Spleen (tissue), 7 donors: ENCODE results near the gene DCTN3.

Source experiments
- POLR2A ChIP-seq, 3 donors: fragments of 450-650 bp; IDR thresholded peaks; one replicate each; pipeline ENCODE4 v1.5.1; 2017; ENCODE audit warnings: antibody characterized with exemption in 3 of 3, mild to moderate bottlenecking in 1 of 3
- POLR2AphosphoS5 ChIP-seq, 3 donors: sonication (generic); formaldehyde crosslinking; IDR thresholded peaks; one replicate each; pipeline ENCODE4 v1.5.1; 2017; ENCODE audit warnings: antibody characterized with exemption in 3 of 3
- TF ChIP-seq, protein P1 (sequence below), 11 experiments: fragments of 200-600 bp in 7 of 11; fragments of 450-650 bp in 4 of 11; sonication (generic) in 4 of 11; IDR thresholded peaks in 8 of 11; conservative IDR thresholded peaks in 3 of 11; 1 replicate in 7 of 11; 2 replicates in 4 of 11; pipeline versions ENCODE4 v1.4.0 to v1.8.0; 2016 to 2021; ENCODE audit warnings: antibody characterized with exemption in 11 of 11, inconsistent platforms in 4 of 11, mild to moderate bottlenecking in 1 of 11
- donor health status: DM: no; HTN: no; CAD: no; lungs with moderate emphysema.
- donor health status: DM: no; HTN: no; CAD: no.
- donor health status: DM: no; HTN: no; CAD: no.

DNA sequence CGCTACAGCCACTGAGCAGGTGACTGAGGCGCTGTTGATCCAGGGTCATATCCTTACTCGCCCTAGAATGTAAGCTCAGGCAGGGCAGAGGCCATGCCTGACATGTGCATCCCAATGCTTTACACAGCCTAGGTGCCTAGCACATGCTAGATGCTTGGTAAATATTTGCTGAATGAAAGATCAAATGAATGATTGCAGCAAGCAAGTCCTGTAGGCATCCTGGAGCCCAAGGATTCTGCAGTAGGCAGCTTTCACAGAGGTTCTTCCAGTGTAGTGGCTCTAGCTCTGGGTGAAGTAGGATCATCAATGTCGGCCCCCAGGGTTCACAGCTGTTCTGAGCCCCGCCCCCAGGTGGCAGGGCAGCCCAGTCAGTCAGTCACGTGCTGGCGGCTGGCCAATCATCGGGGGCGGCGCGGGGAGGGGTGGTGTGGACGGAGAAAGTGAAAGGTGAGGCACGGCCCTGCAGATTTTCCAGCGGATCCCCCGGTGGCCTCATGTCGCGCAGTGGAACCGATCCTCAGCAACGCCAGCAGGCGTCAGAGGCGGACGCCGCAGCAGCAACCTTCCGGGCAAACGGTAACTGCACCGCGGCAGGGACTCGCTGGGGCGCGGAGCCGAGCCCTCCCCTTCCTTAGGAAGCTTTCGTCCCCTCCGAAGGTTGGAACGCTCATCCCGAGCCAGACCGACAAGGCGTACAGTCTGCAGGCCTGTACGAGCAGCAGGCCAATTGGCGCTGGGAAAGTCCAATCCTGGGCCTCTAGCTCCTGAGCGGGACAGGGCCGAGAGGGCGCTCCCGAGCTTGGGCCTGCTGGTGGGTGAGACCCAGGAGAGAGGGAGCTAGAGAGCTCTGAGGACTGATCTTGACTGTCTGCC, 26.2 kb upstream of the DCTN3 start, which contains the start of gene GALT:
- TF ChIP-seq, protein P1, sequence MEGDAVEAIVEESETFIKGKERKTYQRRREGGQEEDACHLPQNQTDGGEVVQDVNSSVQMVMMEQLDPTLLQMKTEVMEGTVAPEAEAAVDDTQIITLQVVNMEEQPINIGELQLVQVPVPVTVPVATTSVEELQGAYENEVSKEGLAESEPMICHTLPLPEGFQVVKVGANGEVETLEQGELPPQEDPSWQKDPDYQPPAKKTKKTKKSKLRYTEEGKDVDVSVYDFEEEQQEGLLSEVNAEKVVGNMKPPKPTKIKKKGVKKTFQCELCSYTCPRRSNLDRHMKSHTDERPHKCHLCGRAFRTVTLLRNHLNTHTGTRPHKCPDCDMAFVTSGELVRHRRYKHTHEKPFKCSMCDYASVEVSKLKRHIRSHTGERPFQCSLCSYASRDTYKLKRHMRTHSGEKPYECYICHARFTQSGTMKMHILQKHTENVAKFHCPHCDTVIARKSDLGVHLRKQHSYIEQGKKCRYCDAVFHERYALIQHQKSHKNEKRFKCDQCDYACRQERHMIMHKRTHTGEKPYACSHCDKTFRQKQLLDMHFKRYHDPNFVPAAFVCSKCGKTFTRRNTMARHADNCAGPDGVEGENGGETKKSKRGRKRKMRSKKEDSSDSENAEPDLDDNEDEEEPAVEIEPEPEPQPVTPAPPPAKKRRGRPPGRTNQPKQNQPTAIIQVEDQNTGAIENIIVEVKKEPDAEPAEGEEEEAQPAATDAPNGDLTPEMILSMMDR (IDR thresholded peaks at IDR 0.05 in 8 of 11, conservative IDR thresholded peaks at IDR 0.05 in 3 of 11) = peak in 9 of 11 experiments; percentile 28 to 71 (median 58)
- TF ChIP-seq POLR2A (IDR thresholded peaks at IDR 0.05) (no peak), POLR2AphosphoS5 (IDR thresholded peaks at IDR 0.05) (peak; percentile 80 to 90 (median 89))
